Loucy (cell line): ENCODE results near the gene MUC5B.

ENCODE experiments used
- H2AFZ ChIP-seq: fragments of 200-600 bp; sonication (generic); 2 replicates; pipeline ENCODE4 v1.6.0; 2016; ENCODE audit warnings: antibody characterized with exemption, mild to moderate bottlenecking, low read length, moderate library complexity
- H3F3A ChIP-seq: fragments of 200-600 bp; 2 replicates; pipeline ENCODE4 v1.6.0; 2016; ENCODE audit warnings: antibody characterized with exemption, low read depth, mild to moderate bottlenecking
- H3K27me3 ChIP-seq: fragments of 200-600 bp; sonication (generic); 2 replicates; pipeline ENCODE4 v1.6.1; 2014; ENCODE audit warnings: low read length, mild to moderate bottlenecking; ENCODE audit not compliant: insufficient read depth, poor library complexity, severe bottlenecking
- H3K36me3 ChIP-seq: fragments of 200-600 bp; sonication (generic); 2 replicates; pipeline ENCODE4 v1.6.1; 2016; ENCODE audit warnings: low read length; ENCODE audit not compliant: insufficient read depth
- H3K4me1 ChIP-seq: fragments of 200-600 bp; sonication (generic); 2 replicates; pipeline ENCODE4 v1.5.1; 2014; ENCODE audit warnings: low read length, mild to moderate bottlenecking; ENCODE audit not compliant: insufficient read depth, poor library complexity, severe bottlenecking
- H3K4me2 ChIP-seq: fragments of 200-600 bp; sonication (generic); 2 replicates; pipeline ENCODE4 v1.6.0; 2014; ENCODE audit warnings: antibody characterized with exemption, low read length, low read depth, mild to moderate bottlenecking; ENCODE audit not compliant: poor library complexity, severe bottlenecking
- H3K4me3 ChIP-seq: fragments of 200-600 bp; sonication (generic); 2 replicates; pipeline ENCODE4 v1.5.1; 2014; ENCODE audit warnings: low read length, mild to moderate bottlenecking, mixed read lengths; ENCODE audit not compliant: poor library complexity, severe bottlenecking
- H3K79me2 ChIP-seq: fragments of 200-600 bp; sonication (generic); 2 replicates; pipeline ENCODE4 v1.6.1; 2014; ENCODE audit warnings: low read length; ENCODE audit not compliant: insufficient read depth
- H3K9ac ChIP-seq: fragments of 200-600 bp; sonication (generic); 2 replicates; pipeline ENCODE4 v1.6.0; 2014; ENCODE audit warnings: mild to moderate bottlenecking, low read depth, low read length, moderate library complexity; ENCODE audit not compliant: poor library complexity, severe bottlenecking
- H3K9me2 ChIP-seq: fragments of 200-600 bp; sonication (generic); replicated peaks from 2 replicates; pipeline ENCODE4 v1.6.1; 2016; ENCODE audit warnings: low read depth, low read length, mixed read lengths
- H3K9me3 ChIP-seq: fragments of 200-600 bp; sonication (generic); 2 replicates; pipeline ENCODE4 v1.6.1; 2014; ENCODE audit warnings: mild to moderate bottlenecking, antibody characterized with exemption, low read length, low read depth; ENCODE audit not compliant: insufficient read depth
- H4K20me1 ChIP-seq: fragments of 200-600 bp; sonication (generic); 2 replicates; pipeline ENCODE4 v1.6.0; 2014; ENCODE audit warnings: antibody characterized with exemption, low read length, mild to moderate bottlenecking; ENCODE audit not compliant: insufficient read depth, poor library complexity, severe bottlenecking
- CTCF ChIP-seq: fragments of 200-600 bp; sonication (generic); conservative IDR thresholded peaks from 2 replicates; pipeline ENCODE4 v1.5.1; 2014; ENCODE audit warnings: mild to moderate bottlenecking, antibody characterized with exemption, low read length
- EZH2phosphoT487 ChIP-seq: fragments of 200-600 bp; IDR thresholded peaks from 2 replicates; pipeline ENCODE4 v1.6.1; 2018; ENCODE audit warnings: antibody characterized with exemption, mild to moderate bottlenecking, moderate library complexity, borderline replicate concordance

The MUC5B gene

DNA sequence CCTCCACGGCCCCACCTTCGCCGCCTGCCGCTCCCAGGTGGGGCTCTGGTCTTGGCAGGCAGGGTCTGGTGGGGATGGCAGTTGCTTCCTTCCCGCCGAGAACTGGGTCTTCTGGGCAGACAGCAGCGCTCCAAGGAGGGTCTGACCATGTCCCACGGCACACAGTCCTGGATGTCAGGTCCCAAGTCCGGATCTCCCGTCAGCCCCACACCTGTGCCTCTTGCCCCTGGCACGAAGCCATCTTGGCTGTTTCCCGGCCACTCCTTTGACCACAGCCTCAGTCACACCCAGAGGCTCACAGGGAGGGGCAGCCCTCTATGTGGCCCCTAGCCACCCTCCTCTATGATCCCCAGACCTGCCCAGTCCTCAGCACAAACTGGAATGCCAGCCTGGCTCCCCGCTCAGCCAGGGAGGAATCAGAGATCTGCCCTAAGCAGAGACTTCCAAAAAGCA, 14.3 kb downstream of the MUC5B start:
- Histone ChIP-seq H3K4me1 (no peaks in the 10 kb centered on the region), H3K4me3 (no peak overlapping the region), H3K27me3 (no peaks in the 10 kb centered on the region), H3K9me3 (peaks cover 12% of the 10 kb centered on the region; the same call in 1 of the 2 replicates), H3K79me2 (no peaks in the 10 kb centered on the region), H3K9ac (no peak overlapping the region), H2AFZ (no peak overlapping the region), H3K9me2 (no peaks in the 10 kb centered on the region), H3K36me3 (no peaks in the 10 kb centered on the region), H4K20me1 (no peaks in the 10 kb centered on the region), H3F3A (no peaks in the 10 kb centered on the region), H3K4me2 (no peak overlapping the region)
- no peak for TF ChIP-seq CTCF
- no peak for TF ChIP-seq EZH2phosphoT487

- H2AFZ ChIP-seq = no peak overlapping the region
- H3K36me3 ChIP-seq = no peaks in the 10 kb centered on the region
- no peak overlapping the region for H3K4me2 ChIP-seq
- H3F3A ChIP-seq = no peaks in the 10 kb centered on the region
- no peak overlapping the region for H3K4me3 ChIP-seq
- no peaks in the 10 kb centered on the region for H3K9me2 ChIP-seq
- H4K20me1 ChIP-seq = no peaks in the 10 kb centered on the region
- no peaks in the 10 kb centered on the region for H3K27me3 ChIP-seq
- H3K9me3 ChIP-seq = peaks cover 12% of the 10 kb centered on the region; the same call in 1 of the 2 replicates
- H3K4me1 ChIP-seq = no peaks in the 10 kb centered on the region
- H3K9ac ChIP-seq = no peak overlapping the region
- TF ChIP-seq CTCF (no peak), EZH2phosphoT487 (no peak)
- no peaks in the 10 kb centered on the region for H3K79me2 ChIP-seq
Measured at GRCh38 chr11:1237851-1238250, 15.0 kb downstream of the MUC5B start.

DNA sequence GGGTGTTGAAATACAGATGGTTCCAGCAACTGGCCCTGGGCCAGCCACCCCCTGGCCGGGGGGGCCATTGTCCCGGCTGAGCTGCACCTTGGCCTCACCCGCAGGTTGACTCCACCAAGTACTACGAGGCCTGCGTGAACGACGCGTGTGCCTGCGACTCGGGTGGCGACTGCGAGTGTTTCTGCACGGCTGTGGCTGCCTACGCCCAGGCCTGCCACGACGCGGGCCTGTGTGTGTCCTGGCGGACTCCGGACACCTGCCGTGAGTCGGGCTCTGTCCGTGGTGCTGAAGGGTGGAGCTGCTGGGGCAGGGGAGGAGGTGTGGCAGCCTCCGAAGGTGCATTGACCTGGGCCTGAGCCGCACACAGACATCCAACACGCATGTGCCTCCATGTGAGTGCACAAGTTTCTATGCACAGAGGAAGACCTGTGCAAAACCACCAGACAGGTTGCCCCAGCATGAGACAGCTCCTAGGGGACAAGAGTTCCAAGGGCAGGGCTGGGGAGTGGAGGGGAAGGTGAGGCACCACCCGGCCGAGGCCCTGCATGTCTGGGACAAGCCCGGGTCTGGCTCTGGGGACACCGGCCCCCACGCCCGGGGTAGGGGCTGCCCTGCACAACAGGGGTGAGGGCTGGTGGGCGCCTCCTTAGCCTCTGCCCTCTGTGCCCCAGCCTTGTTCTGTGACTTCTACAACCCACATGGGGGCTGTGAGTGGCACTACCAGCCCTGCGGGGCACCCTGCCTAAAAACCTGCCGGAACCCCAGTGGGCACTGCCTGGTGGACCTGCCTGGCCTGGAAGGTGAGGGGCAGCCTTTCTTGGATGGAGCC, 16.1 kb downstream of the MUC5B start:
- no peak overlapping the region for H3K9ac ChIP-seq
- TF ChIP-seq EZH2phosphoT487 = no peak
- no peak for TF ChIP-seq CTCF
- peaks cover 12% of the 10 kb centered on the region; the same call in 1 of the 2 replicates for H3K9me3 ChIP-seq
- H3K4me3 ChIP-seq = no peak overlapping the region
- H3K9me2 ChIP-seq = no peaks in the 10 kb centered on the region
- no peaks in the 10 kb centered on the region for H3F3A ChIP-seq
- H3K4me2 ChIP-seq = no peak overlapping the region
- no peaks in the 10 kb centered on the region for H4K20me1 ChIP-seq
- no peaks in the 10 kb centered on the region for H3K4me1 ChIP-seq
- no peaks in the 10 kb centered on the region for H3K27me3 ChIP-seq
- H3K36me3 ChIP-seq = no peaks in the 10 kb centered on the region
- no peak overlapping the region for H2AFZ ChIP-seq
- no peaks in the 10 kb centered on the region for H3K79me2 ChIP-seq
